Spinal cord (tissue), 10 donors: ENCODE measurements around the gene MED9. TPM values are rescaled to one million over a fixed set of nuclear protein-coding genes. Genes with fewer than 3 reads are reported as not detected.

Source experiments
- DNase-seq, 6 donors: peaks; one replicate each; pipeline versions ENCODE4 v3.0.0 to v3.0.0-alpha.2; 2013 to 2015; ENCODE audit warnings: low spot score in 6 of 6, low read depth in 4 of 6
- H3K27ac ChIP-seq: one replicate; pipeline ENCODE4 v1.5.1; 2013; ENCODE audit warnings: low read depth, low read length, control low read depth
- H3K27me3 ChIP-seq: one replicate; pipeline ENCODE4 v1.6.1; 2013; ENCODE audit warnings: low read length; ENCODE audit not compliant: control insufficient read depth, insufficient read depth
- H3K36me3 ChIP-seq: one replicate; pipeline ENCODE4 v1.6.1; 2013; ENCODE audit warnings: low read length; ENCODE audit not compliant: control insufficient read depth, insufficient read depth
- H3K4me1 ChIP-seq: one replicate; pipeline ENCODE4 v1.6.1; 2013; ENCODE audit warnings: low read length; ENCODE audit not compliant: control insufficient read depth, insufficient read depth
- H3K4me3 ChIP-seq: one replicate; pipeline ENCODE4 v1.5.1; 2013; ENCODE audit warnings: low read depth, low read length, control low read depth
- H3K9me3 ChIP-seq: one replicate; pipeline ENCODE4 v1.6.1; 2013; ENCODE audit warnings: low read length; ENCODE audit not compliant: control insufficient read depth, insufficient read depth
- WGBS: methylation state at CpG from one replicate; pipeline ENCODE4 v1.1.5; 2013; ENCODE audit warnings: missing lambda C conversion rate; ENCODE audit not compliant: insufficient coverage; 5-methylcytosine and 5-hydroxymethylcytosine counted together
- polyA plus RNA-seq, 2 donors: library from polyadenylated mRNA; unstranded; fragments of 120-200 nt; gene quantifications; one replicate each; pipeline ENCODE4 v1.2.1, GENCODE V29; 2013; ENCODE audit not compliant: insufficient read length in 2 of 2
- total RNA-seq, 2 donors: library from RNA; depleted of rRNA in 1 of 2; stranded (reverse); fragments of 120-200 nt in 1 of 2; fragments of >200 nt in 1 of 2; gene quantifications; one replicate each; pipeline versions ENCODE4 v1.2.3 to v1.2.4, GENCODE V29; 2013 to 2014
- donor health status: healthy.

Gene MED9
- total and polyA plus RNA-seq, 4 donors = 12.3 to 22.7 (median 18.3) TPM

GRCh38 chr17:17527956-17528500 lies 51.2 kb downstream of the MED9 start:
- Histone ChIP-seq H3K27ac (no peak overlapping the region), H3K4me1 (peaks cover 24% of the 10 kb centered on the region), H3K9me3 (no peaks in the 10 kb centered on the region), H3K4me3 (no peak overlapping the region), H3K27me3 (no peaks in the 10 kb centered on the region), H3K36me3 (peaks cover 8% of the 10 kb centered on the region)
- 67% methylated on average over 16 of the region's 17 CpGs for WGBS
- no peak for DNase-seq

GRCh38 chr17:17528696-17529652 lies 52.2 kb downstream of the MED9 start:
- no peak overlapping the region for H3K4me3 ChIP-seq
- no peaks in the 10 kb centered on the region for H3K9me3 ChIP-seq
- H3K27me3 ChIP-seq = no peaks in the 10 kb centered on the region
- no peak overlapping the region for H3K27ac ChIP-seq
- peaks cover 8% of the 10 kb centered on the region for H3K36me3 ChIP-seq
- 92% methylated on average over 20 of the region's 22 CpGs for WGBS
- peaks cover 16% of the 10 kb centered on the region for H3K4me1 ChIP-seq
- no peak for DNase-seq

GRCh38 chr17:17531156-17531555 lies 54.4 kb downstream of the MED9 start:
- 41% methylated on average over 3 of the region's 4 CpGs for WGBS

GRCh38 chr17:17532991-17533390 lies 56.2 kb downstream of the MED9 start:
- Histone ChIP-seq H3K27ac (no peak overlapping the region), H3K9me3 (no peaks in the 10 kb centered on the region)
- WGBS = no CpG with 5 or more reads among the region's 1 CpG

More at GRCh38 chr17:17531156-17531555, 54.4 kb downstream of the MED9 start:
- DNase-seq = no peak
- H3K4me1 ChIP-seq = peaks cover 22% of the 10 kb centered on the region
- H3K27ac ChIP-seq = no peak overlapping the region
- no peaks in the 10 kb centered on the region for H3K27me3 ChIP-seq
- H3K36me3 ChIP-seq = peaks cover 5% of the 10 kb centered on the region
- no peaks in the 10 kb centered on the region for H3K9me3 ChIP-seq
- no peak overlapping the region for H3K4me3 ChIP-seq

GRCh38 chr17:17533901-17534441 lies 57.2 kb downstream of the MED9 start:
- Histone ChIP-seq H3K36me3 (peaks cover 15% of the 10 kb centered on the region), H3K27me3 (no peaks in the 10 kb centered on the region), H3K27ac (no peak overlapping the region), H3K4me3 (no peak overlapping the region), H3K9me3 (no peaks in the 10 kb centered on the region), H3K4me1 (peaks cover 19% of the 10 kb centered on the region)
- no peak for DNase-seq
- 90% methylated on average over 2 of the region's 3 CpGs for WGBS

More at GRCh38 chr17:17532991-17533390, 56.2 kb downstream of the MED9 start:
- Histone ChIP-seq H3K4me3 (no peak overlapping the region), H3K27me3 (no peaks in the 10 kb centered on the region), H3K4me1 (peaks cover 29% of the 10 kb centered on the region), H3K36me3 (peaks cover 19% of the 10 kb centered on the region)
- no peak for DNase-seq

GRCh38 chr17:17535957-17536356 lies 59.2 kb downstream of the MED9 start:
- Histone ChIP-seq H3K27me3 (no peaks in the 10 kb centered on the region), H3K27ac (no peak overlapping the region), H3K36me3 (peaks cover 14% of the 10 kb centered on the region), H3K9me3 (no peaks in the 10 kb centered on the region), H3K4me3 (no peak overlapping the region), H3K4me1 (peaks cover 35% of the 10 kb centered on the region)
- peak in 4 of 6 donors; percentile 19 to 82 (median 52) for DNase-seq
- 33% methylated on average over 7 of the region's 7 CpGs for WGBS

- no peak overlapping the region for H3K27ac ChIP-seq
- no peak overlapping the region for H3K4me3 ChIP-seq
- H3K27me3 ChIP-seq = no peaks in the 10 kb centered on the region
- H3K9me3 ChIP-seq = no peaks in the 10 kb centered on the region
- DNase-seq = no peak
- H3K36me3 ChIP-seq = peaks cover 14% of the 10 kb centered on the region
- peaks cover 43% of the 10 kb centered on the region for H3K4me1 ChIP-seq
- 92% methylated on average over 15 of the region's 15 CpGs for WGBS
Observed at GRCh38 chr17:17536702-17537101, 59.9 kb downstream of the MED9 start.

- H3K4me3 ChIP-seq = no peak overlapping the region
- no peaks in the 10 kb centered on the region for H3K27me3 ChIP-seq
- H3K9me3 ChIP-seq = no peaks in the 10 kb centered on the region
- WGBS = 85% methylated on average over 10 of the region's 15 CpGs
- H3K36me3 ChIP-seq = peaks cover 14% of the 10 kb centered on the region
- no peak overlapping the region for H3K27ac ChIP-seq
- DNase-seq = peak in 1 of 6 donors; percentile 19
- H3K4me1 ChIP-seq = peaks cover 43% of the 10 kb centered on the region
Observed at GRCh38 chr17:17537311-17538099, 60.7 kb downstream of the MED9 start.
